ENCODE measurements around the gene MYOC. TPM values are rescaled to one million over a fixed set of nuclear protein-coding genes. Genes with fewer than 3 reads are reported as not detected.

The MYOC gene
- total RNA-seq, 4 donors from 2014 or later = 52.8 to 403 (median 136) TPM

- peak overlapping the region in 2 of 4 donors; percentile 38 to 52 for H3K27ac ChIP-seq
- TF ChIP-seq POLR2A (IDR thresholded peaks at IDR 0.05) (no peak), CTCF (IDR thresholded peaks at IDR 0.05) (no peak), EP300 (IDR thresholded peaks at IDR 0.05) (peak in 1 of 2 donors; percentile 45)
- WGBS, 2 donors = 31 to 47% methylated on average over 8 of the region's 8 CpGs
- H3K9me3 ChIP-seq = no peaks in the 10 kb centered on the region
- H3K4me3 ChIP-seq = no peak overlapping the region
- peaks cover 0 to 16% (median 5%) of the 10 kb centered on the region in 4 donors for H3K4me1 ChIP-seq
- no peaks in the 10 kb centered on the region for H3K27me3 ChIP-seq
- H3K36me3 ChIP-seq = no peaks in the 10 kb centered on the region
- DNase-seq (ENCODE audit: low spot score in 2 of 2) = peak in 1 of 2 donors; percentile 55
Observed at GRCh38 chr1:171645553-171646248, 6.8 kb downstream of the MYOC start.

GRCh38 chr1:171644805-171645483 is 7.5 kb downstream of the MYOC start:
- Histone ChIP-seq H3K4me3 (no peak overlapping the region), H3K9me3 (no peaks in the 10 kb centered on the region), H3K36me3 (no peaks in the 10 kb centered on the region), H3K4me1 (peaks cover 0 to 16% (median 5%) of the 10 kb centered on the region in 4 donors), H3K27me3 (no peaks in the 10 kb centered on the region), H3K27ac (peak overlapping the region in 2 of 4 donors; percentile 38 to 52)
- peak; percentile 67 to 90 for DNase-seq (ENCODE audit: low spot score in 2 of 2)
- 13% methylated on average over 15 of the region's 15 CpGs for WGBS, 2 donors
- TF ChIP-seq POLR2A (IDR thresholded peaks at IDR 0.05) = no peak
- TF ChIP-seq CTCF (IDR thresholded peaks at IDR 0.05) = peak; percentile 65 to 83 (median 75)
- peak in 1 of 2 donors; percentile 36 for TF ChIP-seq EP300 (IDR thresholded peaks at IDR 0.05)

GRCh38 chr1:171643156-171643555 is 9.3 kb downstream of the MYOC start:
- no peak for DNase-seq (ENCODE audit: low spot score in 2 of 2)
- Histone ChIP-seq H3K4me3 (no peak overlapping the region), H3K4me1 (peaks cover 0 to 16% (median 5%) of the 10 kb centered on the region in 4 donors), H3K36me3 (no peaks in the 10 kb centered on the region), H3K27me3 (no peaks in the 10 kb centered on the region), H3K27ac (no peak overlapping the region), H3K9me3 (no peaks in the 10 kb centered on the region)
- 73 to 86% methylated on average over 5 to 8 of the region's 8 CpGs for WGBS, 2 donors
- TF ChIP-seq POLR2A (IDR thresholded peaks at IDR 0.05) = no peak
- TF ChIP-seq CTCF (IDR thresholded peaks at IDR 0.05) = no peak
- TF ChIP-seq EP300 (IDR thresholded peaks at IDR 0.05) = no peak

GRCh38 chr1:171642197-171642596 is 10.3 kb downstream of the MYOC start:
- H3K27me3 ChIP-seq = no peaks in the 10 kb centered on the region
- 85% methylated on average over 4 of the region's 4 CpGs for WGBS, 2 donors
- DNase-seq (ENCODE audit: low spot score in 2 of 2) = no peak
- H3K4me1 ChIP-seq = peaks cover 0 to 16% (median 5%) of the 10 kb centered on the region in 4 donors
- no peaks in the 10 kb centered on the region for H3K9me3 ChIP-seq
- no peak overlapping the region for H3K4me3 ChIP-seq
- H3K27ac ChIP-seq = no peak overlapping the region
- no peak for TF ChIP-seq POLR2A (IDR thresholded peaks at IDR 0.05)
- TF ChIP-seq CTCF (IDR thresholded peaks at IDR 0.05) = no peak
- no peak for TF ChIP-seq EP300 (IDR thresholded peaks at IDR 0.05)
- H3K36me3 ChIP-seq = no peaks in the 10 kb centered on the region

All from tibial nerve (tissue), 4 donors.